H9 (cell line): ENCODE measurements around the gene NECAB3. TPM values are rescaled to one million over a fixed set of nuclear protein-coding genes. Genes with fewer than 3 reads are reported as not detected.

Experiments
- DNase-seq: peaks from one replicate; pipeline ENCODE4 v3.0.0-alpha.2; 2017
- H2AFZ ChIP-seq: one replicate; pipeline ENCODE4 v1.6.1; 2013; ENCODE audit warnings: mild to moderate bottlenecking, low read length, control low read depth, moderate library complexity
- H2AK5ac ChIP-seq: 2 replicates; pipeline ENCODE4 v1.6.1; 2013; ENCODE audit warnings: low read length, control low read depth, mixed read lengths; ENCODE audit not compliant: insufficient read length
- H2BK120ac ChIP-seq: one replicate; pipeline ENCODE4 v1.6.1; 2013; ENCODE audit warnings: low read depth, mild to moderate bottlenecking, low read length, control low read depth, inconsistent platforms; ENCODE audit not compliant: poor library complexity, severe bottlenecking
- H2BK12ac ChIP-seq: 2 replicates; pipeline ENCODE4 v1.6.1; 2013; ENCODE audit warnings: low read length, control low read depth, mixed read lengths, low read depth; ENCODE audit not compliant: insufficient read length
- H2BK15ac ChIP-seq: 2 replicates; pipeline ENCODE4 v1.6.1; 2013; ENCODE audit warnings: low read depth, low read length, control low read depth
- H2BK20ac ChIP-seq: one replicate; pipeline ENCODE4 v1.6.1; 2013; ENCODE audit warnings: low read depth, mild to moderate bottlenecking, low read length, control low read depth, inconsistent platforms; ENCODE audit not compliant: poor library complexity, severe bottlenecking
- H2BK5ac ChIP-seq: 2 replicates; pipeline ENCODE4 v1.6.1; 2013; ENCODE audit warnings: low read length, control low read depth, mixed read lengths; ENCODE audit not compliant: insufficient read length
- H3K14ac ChIP-seq: 2 replicates; pipeline ENCODE4 v1.6.1; 2013; ENCODE audit warnings: low read length, control low read depth; ENCODE audit not compliant: insufficient read depth
- H3K18ac ChIP-seq: 2 replicates; pipeline ENCODE4 v1.6.1; 2013; ENCODE audit warnings: low read depth, mild to moderate bottlenecking, mixed read lengths, low read length, control low read depth; ENCODE audit not compliant: insufficient read length
- H3K23ac ChIP-seq: 2 replicates; pipeline ENCODE4 v1.6.1; 2013; ENCODE audit warnings: low read length, control low read depth, mixed read lengths, low read depth; ENCODE audit not compliant: insufficient read length
- H3K23me2 ChIP-seq: 2 replicates; pipeline ENCODE4 v1.6.1; 2013; ENCODE audit warnings: low read depth, mild to moderate bottlenecking, mixed read lengths, low read length, control low read depth; ENCODE audit not compliant: insufficient read length, poor library complexity, severe bottlenecking
- H3K27ac ChIP-seq: 2 replicates; pipeline ENCODE4 v1.5.1; 2013; ENCODE audit warnings: low read length, control low read depth, mixed read lengths, low read depth; ENCODE audit not compliant: insufficient read length
- H3K27me3 ChIP-seq: 2 replicates; pipeline ENCODE4 v1.6.1; 2013; ENCODE audit warnings: low read length, control low read depth, inconsistent platforms; ENCODE audit not compliant: insufficient read depth
- H3K4ac ChIP-seq: 2 replicates; pipeline ENCODE4 v1.6.1; 2013; ENCODE audit warnings: low read depth, mild to moderate bottlenecking, control low read depth, inconsistent platforms, low read length, moderate library complexity
- H3K4me1 ChIP-seq: 2 replicates; pipeline ENCODE4 v1.6.1; 2013; ENCODE audit warnings: low read length, control low read depth, inconsistent platforms; ENCODE audit not compliant: insufficient read depth
- H3K4me2 ChIP-seq: 2 replicates; pipeline ENCODE4 v1.6.1; 2013; ENCODE audit warnings: low read length, control low read depth, mixed read lengths; ENCODE audit not compliant: insufficient read length, insufficient read depth
- H3K56ac ChIP-seq: 2 replicates; pipeline ENCODE4 v1.6.1; 2013; ENCODE audit warnings: low read depth, mild to moderate bottlenecking, mixed read lengths, low read length, control low read depth; ENCODE audit not compliant: insufficient read length
- H3K79me1 ChIP-seq: 2 replicates; pipeline ENCODE4 v1.6.1; 2013; ENCODE audit warnings: low read depth, mild to moderate bottlenecking, moderate library complexity, low read length, control low read depth, inconsistent platforms; ENCODE audit not compliant: insufficient read depth, poor library complexity, severe bottlenecking
- H3K79me2 ChIP-seq: 2 replicates; pipeline ENCODE4 v1.6.1; 2013; ENCODE audit warnings: low read length, control low read depth, inconsistent platforms; ENCODE audit not compliant: insufficient read depth
- H3K9ac ChIP-seq: 2 replicates; pipeline ENCODE4 v1.6.1; 2013; ENCODE audit warnings: low read length, control low read depth, mixed read lengths; ENCODE audit not compliant: insufficient read length; ENCODE audit errors: extremely low read depth
- H3K9me3 ChIP-seq: one replicate; pipeline ENCODE4 v1.6.1; 2013; ENCODE audit warnings: low read depth, low read length, inconsistent platforms; ENCODE audit not compliant: control insufficient read depth
- H3T11ph ChIP-seq: one replicate; pipeline ENCODE4 v1.6.1; 2013; ENCODE audit warnings: mild to moderate bottlenecking, low read length, control low read depth, inconsistent platforms
- H4K20me1 ChIP-seq: one replicate; pipeline ENCODE4 v1.6.1; 2013; ENCODE audit not compliant: control insufficient read depth, insufficient read length, insufficient read depth
- H4K5ac ChIP-seq: 2 replicates; pipeline ENCODE4 v1.6.1; 2013; ENCODE audit warnings: low read depth, mild to moderate bottlenecking, mixed read lengths, low read length, control low read depth; ENCODE audit not compliant: insufficient read length
- H4K8ac ChIP-seq: replicated peaks from 2 replicates; pipeline ENCODE4 v1.6.1; 2013; ENCODE audit warnings: low read length, control low read depth, mixed read lengths, low read depth; ENCODE audit not compliant: insufficient read length
- H4K91ac ChIP-seq: 2 replicates; pipeline ENCODE4 v1.6.1; 2013; ENCODE audit warnings: low read depth, mild to moderate bottlenecking, moderate library complexity, mixed read lengths, low read length, control low read depth; ENCODE audit not compliant: insufficient read length
- H3K27ac Mint-ChIP-seq, 3 experiments: 2 replicates in 2 of 3; 3 replicates in 1 of 3; pipeline ENCODE4 v1.8.0; 2020 to 2021; ENCODE audit warnings: mixed read lengths in 3 of 3, mild to moderate bottlenecking in 1 of 3, moderate library complexity in 1 of 3
- H3K27me3 Mint-ChIP-seq: 2 replicates; pipeline ENCODE4 v1.8.0; 2021; ENCODE audit warnings: low read depth, mild to moderate bottlenecking, moderate library complexity, mixed read lengths
- H3K36me3 Mint-ChIP-seq, 3 experiments: 2 replicates in 2 of 3; 3 replicates in 1 of 3; pipeline ENCODE4 v1.8.0; 2020 to 2021; ENCODE audit warnings: low read depth in 3 of 3, mixed read lengths in 3 of 3; ENCODE audit not compliant: insufficient read depth in 1 of 3
- H3K4me1 Mint-ChIP-seq, 2 experiments: 2 replicates each; pipeline ENCODE4 v1.8.0; 2020; ENCODE audit warnings: mixed read lengths in 2 of 2
- H3K4me3 Mint-ChIP-seq, 2 experiments: 2 replicates in 1 of 2; 3 replicates in 1 of 2; pipeline ENCODE4 v1.8.0; 2020 to 2021; ENCODE audit warnings: mild to moderate bottlenecking in 2 of 2, mixed read lengths in 2 of 2, moderate library complexity in 1 of 2
- H3K9me3 Mint-ChIP-seq, 2 experiments: 2 replicates in 1 of 2; 3 replicates in 1 of 2; pipeline ENCODE4 v1.8.0; 2020; ENCODE audit warnings: mild to moderate bottlenecking in 2 of 2, mixed read lengths in 2 of 2, moderate library complexity in 1 of 2
- WGBS: extraction: QIAGEN DNeasy Blood & Tissue Kit; methylation state at CpG from one replicate; pipeline ENCODE4 v1.1.7; 2013; ENCODE audit warnings: missing lambda C conversion rate, low lambda C conversion rate, mixed read lengths; ENCODE audit not compliant: insufficient read length; ENCODE audit errors: extremely low coverage; 5-methylcytosine and 5-hydroxymethylcytosine counted together
- total RNA-seq: library from RNA; stranded (reverse); gene quantifications from 2 replicates; pipeline ENCODE4 v1.2.1, GENCODE V29; 2021
- TF ChIP-seq, protein P1 (sequence below): fragments of 200-600 bp; sonication (generic); conservative IDR thresholded peaks from 3 replicates; pipeline ENCODE4 v1.8.0; 2021; ENCODE audit warnings: antibody characterized with exemption, mild to moderate bottlenecking

The NECAB3 gene
- total RNA-seq, 1 experiment from 2014 or later, result 57.7 TPM

DNA sequence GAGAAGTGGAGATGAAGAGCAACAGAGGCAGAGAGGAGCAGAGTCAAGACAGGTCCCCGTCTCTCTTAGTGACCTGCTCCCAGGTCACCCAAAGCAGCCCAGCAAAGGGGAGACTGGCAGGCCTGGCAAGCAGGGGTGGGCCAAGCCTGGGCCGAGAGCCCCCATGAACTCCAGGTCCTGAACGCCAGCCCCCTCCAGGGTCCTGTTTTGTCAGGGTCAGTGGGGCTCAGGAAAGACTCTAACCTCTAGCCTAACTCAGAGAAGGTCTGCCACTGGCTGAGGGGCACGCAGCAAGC is 1.2 kb downstream of the NECAB3 start:
- no peak overlapping the region for H3T11ph ChIP-seq
- no peak overlapping the region for H2BK12ac ChIP-seq
- H2BK5ac ChIP-seq, result no peak overlapping the region
- H2AK5ac ChIP-seq, result no peak overlapping the region
- WGBS, result no CpG with 5 or more reads among the region's 4 CpGs
- no peak overlapping the region for H4K8ac ChIP-seq
- TF ChIP-seq, protein P1, sequence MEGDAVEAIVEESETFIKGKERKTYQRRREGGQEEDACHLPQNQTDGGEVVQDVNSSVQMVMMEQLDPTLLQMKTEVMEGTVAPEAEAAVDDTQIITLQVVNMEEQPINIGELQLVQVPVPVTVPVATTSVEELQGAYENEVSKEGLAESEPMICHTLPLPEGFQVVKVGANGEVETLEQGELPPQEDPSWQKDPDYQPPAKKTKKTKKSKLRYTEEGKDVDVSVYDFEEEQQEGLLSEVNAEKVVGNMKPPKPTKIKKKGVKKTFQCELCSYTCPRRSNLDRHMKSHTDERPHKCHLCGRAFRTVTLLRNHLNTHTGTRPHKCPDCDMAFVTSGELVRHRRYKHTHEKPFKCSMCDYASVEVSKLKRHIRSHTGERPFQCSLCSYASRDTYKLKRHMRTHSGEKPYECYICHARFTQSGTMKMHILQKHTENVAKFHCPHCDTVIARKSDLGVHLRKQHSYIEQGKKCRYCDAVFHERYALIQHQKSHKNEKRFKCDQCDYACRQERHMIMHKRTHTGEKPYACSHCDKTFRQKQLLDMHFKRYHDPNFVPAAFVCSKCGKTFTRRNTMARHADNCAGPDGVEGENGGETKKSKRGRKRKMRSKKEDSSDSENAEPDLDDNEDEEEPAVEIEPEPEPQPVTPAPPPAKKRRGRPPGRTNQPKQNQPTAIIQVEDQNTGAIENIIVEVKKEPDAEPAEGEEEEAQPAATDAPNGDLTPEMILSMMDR, result no peak
- no peak overlapping the region for H2BK15ac ChIP-seq
- no peak overlapping the region for H2AFZ ChIP-seq
- H3K4ac ChIP-seq, result no peak overlapping the region
- Mint-ChIP-seq H3K36me3 (peaks cover 36 to 61% (median 52%) of the 10 kb centered on the region in 3 experiments; a peak in 6 of 7 replicates), H3K27me3 (peaks cover 2% of the 10 kb centered on the region), H3K9me3 (no peaks in the 10 kb centered on the region; a peak in 1 of 5 replicates), H3K4me3 (peak overlapping the region; percentile 87 to 90), H3K27ac (peak overlapping the region in 2 of 3 experiments; percentile 72 to 95; a peak in 3 of 7 replicates), H3K4me1 (peaks cover 30% of the 10 kb centered on the region in 2 experiments)
- H3K4me2 ChIP-seq, result peak overlapping the region; percentile 67
- DNase-seq, result no peak
- H3K23ac ChIP-seq, result no peak overlapping the region
- peaks cover 4% of the 10 kb centered on the region; the same call in 1 of the 2 replicates for H3K4me1 ChIP-seq
- 0 out of 2 replicates have a peak overlapping the region, but pooled peaks have one; percentile 44 for H3K14ac ChIP-seq
- no peak overlapping the region for H2BK20ac ChIP-seq
- H3K56ac ChIP-seq, result no peak overlapping the region
- H3K27me3 ChIP-seq, result no peaks in the 10 kb centered on the region
- no peaks in the 10 kb centered on the region for H3K9me3 ChIP-seq
- no peaks in the 10 kb centered on the region for H3K79me1 ChIP-seq
- H4K20me1 ChIP-seq, result no peaks in the 10 kb centered on the region
- H3K27ac ChIP-seq, result no peak overlapping the region
- H3K79me2 ChIP-seq, result no peaks in the 10 kb centered on the region
- H4K5ac ChIP-seq, result no peak overlapping the region
- H2BK120ac ChIP-seq, result no peak overlapping the region
- H3K9ac ChIP-seq, result no peak overlapping the region
- no peak overlapping the region for H3K18ac ChIP-seq
- peaks cover 21% of the 10 kb centered on the region for H3K23me2 ChIP-seq
- no peak overlapping the region for H4K91ac ChIP-seq
